Effector CD8-positive, alpha-beta T cell (primary cell): ENCODE results near the gene SGO2.
"Not testable (repeated sequence)": the region's sequence is repeated elsewhere in the genome, so short reads cannot be mapped to it uniquely, and the experiment has no call there.

Experiments
- DNase-seq: peaks from one replicate; lab custom pipeline; 2025; lab: John Stamatoyannopoulos, UW

Gene SGO2

DNA sequence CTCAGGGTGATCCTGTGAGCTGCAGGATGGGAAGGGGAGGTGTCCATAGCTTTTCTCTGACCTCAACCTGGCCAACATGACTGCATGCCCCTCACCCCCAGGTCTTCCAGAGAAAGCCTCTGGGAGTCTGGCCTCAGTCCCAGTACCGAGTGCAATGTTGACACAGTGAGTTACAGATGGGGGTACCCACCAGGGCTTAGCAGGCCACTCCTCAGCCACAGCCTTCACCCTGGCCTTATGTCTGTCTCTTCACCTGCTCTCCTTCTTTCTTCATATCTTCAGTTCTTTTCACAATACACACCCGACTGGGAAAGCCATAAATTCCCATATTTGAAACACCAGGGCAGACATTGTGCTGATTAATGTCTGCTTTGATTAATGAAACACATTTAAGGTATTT is 93.3 kb downstream of the SGO2 start:
- DNase-seq, result no peak

DNA sequence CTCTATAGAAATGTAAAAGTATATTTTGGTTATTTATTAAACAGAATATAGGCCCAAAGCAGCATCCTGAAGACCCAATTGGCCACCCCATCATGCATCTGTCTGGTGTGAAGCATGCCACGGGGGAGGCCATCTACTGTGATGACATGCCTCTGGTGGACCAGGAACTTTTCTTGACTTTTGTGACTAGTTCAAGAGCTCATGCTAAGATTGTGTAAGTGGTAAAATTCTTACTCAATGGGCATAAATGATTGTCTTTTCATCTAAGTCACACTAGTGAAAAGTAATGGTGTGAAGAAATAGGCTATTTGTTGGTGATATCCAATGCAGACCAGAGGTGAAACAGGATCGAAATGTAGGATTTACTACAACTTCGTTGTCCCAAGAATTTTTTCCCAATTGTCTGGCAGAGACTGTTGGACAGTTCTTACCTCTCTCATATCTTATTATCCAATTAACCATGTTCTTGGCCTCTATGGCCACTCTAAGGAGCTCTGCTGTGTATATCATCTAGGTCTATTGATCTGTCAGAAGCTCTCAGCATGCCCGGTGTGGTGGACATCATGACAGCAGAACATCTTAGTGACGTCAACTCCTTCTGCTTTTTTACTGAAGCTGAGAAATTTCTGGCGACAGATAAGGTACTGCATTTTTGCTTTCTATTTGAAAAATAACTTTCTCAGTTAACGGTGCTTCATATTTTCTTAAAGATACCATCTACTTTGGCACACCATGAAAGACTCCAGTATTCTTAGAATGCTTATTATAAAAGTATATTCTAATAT is 94.8 kb downstream of the SGO2 start:
- no peak for DNase-seq

DNA sequence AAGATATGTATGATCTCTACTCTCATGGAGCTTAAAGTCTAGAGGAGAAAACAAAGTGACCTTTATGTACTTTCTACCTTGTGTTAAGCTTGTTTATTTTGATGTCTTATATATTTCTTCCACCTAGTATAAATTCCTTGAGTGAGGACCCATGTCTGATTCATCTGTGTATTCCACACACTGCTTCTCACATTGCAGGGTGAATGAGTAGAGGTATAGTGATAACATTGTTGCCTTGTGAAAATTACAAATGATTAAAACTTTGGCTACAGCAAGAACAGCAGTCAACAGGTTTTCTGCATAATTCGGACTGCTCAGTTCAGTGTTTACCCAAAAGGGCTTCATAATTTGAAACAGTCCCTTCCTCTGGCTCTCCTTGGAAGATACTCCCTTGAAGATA is 96.1 kb downstream of the SGO2 start:
- DNase-seq, result no peak

DNA sequence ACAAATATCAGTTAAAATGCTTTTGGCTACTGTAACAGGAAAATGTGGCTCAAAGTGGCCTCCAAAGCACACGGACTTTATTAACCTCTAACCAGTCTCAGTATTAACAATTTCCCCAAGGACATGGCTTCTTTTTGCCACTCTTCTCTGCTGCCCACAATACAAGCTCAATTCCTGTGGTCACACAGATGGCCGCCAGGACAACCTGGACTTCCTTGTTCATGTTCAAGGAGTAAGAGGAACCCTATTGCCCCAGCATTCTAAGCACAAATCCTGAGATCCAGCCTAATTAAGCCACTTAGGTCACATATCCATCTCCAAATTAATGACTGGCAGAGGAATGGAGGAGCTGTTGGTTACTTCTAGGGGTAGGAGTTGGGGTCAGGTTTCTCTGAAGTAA is 98.0 kb downstream of the SGO2 start:
- no peak for DNase-seq

DNA sequence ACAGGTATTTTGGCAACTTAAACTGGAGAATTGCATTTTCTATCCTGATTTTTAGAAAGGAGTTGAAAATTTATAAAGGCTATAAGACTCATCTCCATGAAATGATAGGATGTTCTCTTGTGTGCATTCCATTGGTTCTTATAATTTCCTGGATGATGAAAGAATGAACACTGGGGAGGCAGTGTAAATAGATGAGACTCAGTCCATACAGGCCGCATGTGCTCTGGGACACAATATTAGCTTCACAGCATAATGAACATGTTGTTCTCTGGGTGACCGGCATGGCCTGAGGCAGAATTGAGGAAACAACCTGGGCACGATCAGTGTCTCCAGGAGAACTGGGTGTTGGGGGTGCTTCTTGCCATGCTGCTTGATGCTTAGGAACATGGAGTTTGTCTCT is 98.7 kb downstream of the SGO2 start:
- DNase-seq, result no peak

DNA sequence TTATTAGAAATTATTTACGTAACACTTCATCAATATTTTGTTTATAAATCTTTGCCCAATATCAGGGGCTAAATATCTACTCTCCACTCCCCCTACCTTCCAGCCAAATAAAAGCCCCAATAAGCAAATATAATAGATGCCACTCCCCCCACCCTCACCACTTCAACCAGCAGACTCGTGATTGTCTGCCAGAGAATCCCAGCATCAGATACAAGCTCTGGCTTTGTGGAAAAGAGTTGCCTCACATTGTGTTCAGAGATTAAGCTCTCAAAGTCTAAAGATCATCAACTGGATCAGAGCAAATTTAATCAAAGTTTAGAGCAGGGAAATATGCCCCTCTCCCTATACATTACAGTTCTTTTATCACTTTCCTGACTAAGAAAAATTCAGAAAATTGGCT is 99.3 kb downstream of the SGO2 start:
- DNase-seq, result no peak

DNA sequence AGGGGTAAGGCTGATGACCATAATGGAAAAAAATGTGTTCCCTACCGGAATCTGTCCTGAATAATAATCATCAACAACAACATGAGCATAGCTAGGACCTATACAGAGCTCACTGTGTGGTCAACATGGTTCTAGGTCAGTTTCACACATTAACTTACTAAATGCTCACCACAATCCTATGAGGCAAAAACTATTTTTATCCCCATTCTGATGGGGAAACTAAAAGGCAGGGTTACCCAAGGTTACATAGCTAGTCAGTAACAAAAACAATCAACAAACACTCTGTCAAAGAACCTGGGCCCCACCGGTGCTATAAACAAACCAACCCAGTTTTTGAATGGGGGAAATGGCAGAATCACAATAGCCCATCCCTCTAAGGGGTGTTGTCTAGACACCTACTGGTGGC is 100.0 kb downstream of the SGO2 start:
- DNase-seq, result no peak

DNA sequence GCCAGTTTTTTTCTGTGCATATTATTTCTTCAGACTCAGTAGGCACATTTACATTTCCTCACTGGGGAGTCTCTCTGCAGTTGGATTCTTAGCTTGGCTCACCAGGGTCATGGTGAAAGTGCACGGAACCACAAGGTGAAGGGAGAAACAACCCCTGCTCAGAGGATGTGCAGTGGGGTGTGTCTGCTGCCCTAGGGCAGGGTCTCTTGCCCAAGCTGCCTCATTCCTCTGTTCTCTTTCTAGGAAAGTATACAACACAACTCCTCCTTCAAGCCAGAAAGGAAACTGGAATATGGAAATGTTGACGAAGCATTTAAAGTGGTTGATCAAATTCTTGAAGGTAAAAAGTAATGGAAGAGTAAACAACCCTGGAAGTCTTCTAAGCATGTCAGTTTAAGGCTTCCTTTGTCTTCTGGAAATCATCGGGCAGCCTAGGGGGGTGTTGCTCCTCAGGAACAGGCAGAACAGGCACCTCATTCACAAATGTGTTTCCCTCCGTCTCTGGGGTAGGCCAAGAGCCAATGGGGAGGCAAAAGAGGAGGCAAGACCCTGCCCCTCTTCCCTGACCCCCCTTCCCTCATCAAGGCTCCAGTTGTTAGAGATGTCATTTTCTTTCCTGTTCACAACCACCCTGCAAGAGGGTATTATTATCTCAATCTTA is 101.2 kb downstream of the SGO2 start:
- DNase-seq, result no peak

DNA sequence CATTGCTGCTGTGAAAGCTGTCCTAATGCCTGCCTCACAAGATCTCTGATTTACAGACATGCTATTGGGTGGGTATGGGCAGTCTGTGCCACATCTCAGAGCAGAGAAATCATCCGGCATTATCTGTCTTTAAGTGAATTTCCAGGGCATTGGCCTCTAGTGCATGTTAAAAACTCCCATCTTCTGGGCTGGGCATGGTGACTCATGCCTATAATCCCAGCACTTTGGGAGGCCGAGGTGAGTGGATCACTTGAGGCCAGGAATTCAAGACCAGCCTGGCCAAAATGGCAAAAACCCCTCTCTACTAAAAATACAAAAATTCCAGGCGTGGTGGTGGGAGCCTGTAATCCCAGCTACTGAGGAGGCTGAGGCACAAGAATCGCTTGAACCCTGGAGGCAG is 102.5 kb downstream of the SGO2 start:
- DNase-seq, result not testable (repeated sequence)

DNA sequence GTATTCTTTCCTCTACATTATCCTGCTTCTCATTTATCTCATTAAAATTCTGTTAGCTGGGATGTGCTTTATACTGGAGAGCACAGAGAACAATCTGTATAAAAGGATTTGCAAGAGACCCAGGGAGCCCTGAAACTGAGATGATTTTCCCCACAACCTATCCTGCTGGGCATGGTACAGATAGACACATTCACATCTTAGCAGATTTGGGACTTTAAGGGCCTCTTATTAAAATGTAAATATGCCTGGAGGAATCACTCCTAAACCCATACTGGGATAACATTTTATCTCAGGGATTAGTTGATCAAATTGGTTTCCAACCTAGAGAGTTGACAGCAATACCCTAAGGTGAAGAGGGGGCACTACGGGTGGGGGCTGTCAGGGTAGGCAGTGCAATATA is 105.3 kb downstream of the SGO2 start:
- no peak for DNase-seq
